IMR-90 (cell line): ENCODE data around the gene CSTB. TPM values are rescaled to one million over a fixed set of nuclear protein-coding genes. Genes with fewer than 3 reads are reported as not detected.

Source experiments
- ATAC-seq: fragments of 200-7000 bp; cut with Tn5 transposase; 2 replicates; pipeline ENCODE4 v1.9.1; 2020; ENCODE audit warnings: low read depth, mild to moderate bottlenecking, moderate library complexity
- BruUV-seq: library from RNA; stranded (reverse); fragments of 400-500 nt; replicated peaks from 2 replicates; lab custom pipeline; 2021; lab: Mats Ljungman, UMichigan
- CTCF ChIA-PET: fragments of 300-600 bp; formaldehyde crosslinking; extraction: SDS; loops from one replicate; lab custom pipeline; 2021; ENCODE audit warnings: antibody characterized with exemption; lab: Yijun Ruan, JAX
- POLR2A ChIA-PET: fragments of 300-600 bp; sonication (Branson Sonifier 250); formaldehyde crosslinking; loops from one replicate; lab custom pipeline; 2022; ENCODE audit warnings: antibody characterized with exemption; ENCODE audit not compliant: unreplicated experiment; lab: Charles Lee
- DNase-seq: peaks from one replicate; pipeline ENCODE4 v3.0.0; 2013
- H2AFZ ChIP-seq: replicated peaks from 2 replicates; pipeline ENCODE3; 2013; ENCODE audit warnings: low read length, mild to moderate bottlenecking; ENCODE audit not compliant: poor library complexity
- H2AK5ac ChIP-seq: 2 replicates; pipeline ENCODE4 v1.6.1; 2013; ENCODE audit warnings: low read depth, low read length, inconsistent platforms
- H2AK9ac ChIP-seq: replicated peaks from 2 replicates; pipeline ENCODE3; 2013; ENCODE audit warnings: mild to moderate bottlenecking, low read depth, low read length, moderate library complexity; ENCODE audit not compliant: poor library complexity
- H2BK120ac ChIP-seq: 2 replicates; pipeline ENCODE4 v1.6.1; 2013; ENCODE audit warnings: low read depth, low read length, inconsistent platforms
- H2BK15ac ChIP-seq: 3 replicates; pipeline ENCODE4 v1.6.1; 2013; ENCODE audit warnings: low read depth, low read length, inconsistent platforms
- H2BK20ac ChIP-seq: 2 replicates; pipeline ENCODE4 v1.6.1; 2013; ENCODE audit warnings: low read depth, mild to moderate bottlenecking, inconsistent platforms, low read length, moderate library complexity
- H2BK5ac ChIP-seq: 2 replicates; pipeline ENCODE4 v1.6.1; 2013; ENCODE audit warnings: mild to moderate bottlenecking, low read depth, low read length, inconsistent platforms; ENCODE audit not compliant: poor library complexity, severe bottlenecking
- H3K14ac ChIP-seq: replicated peaks from 2 replicates; pipeline ENCODE4 v1.6.1; 2013; ENCODE audit warnings: low read depth, low read length, inconsistent platforms
- H3K18ac ChIP-seq: 2 replicates; pipeline ENCODE4 v1.6.1; 2013; ENCODE audit warnings: low read depth, low read length, control low read depth
- H3K23ac ChIP-seq: 2 replicates; pipeline ENCODE4 v1.6.1; 2013; ENCODE audit warnings: low read depth, low read length, inconsistent platforms
- H3K27ac ChIP-seq: 2 replicates; pipeline ENCODE4 v1.5.1; 2013; ENCODE audit warnings: mild to moderate bottlenecking, control low read depth, low read length; ENCODE audit not compliant: insufficient read depth
- H3K27me3 ChIP-seq: 2 replicates; pipeline ENCODE4 v1.6.1; 2013; ENCODE audit warnings: low read length; ENCODE audit not compliant: control insufficient read depth, insufficient read depth
- H3K36me3 ChIP-seq: 2 replicates; pipeline ENCODE4 v1.6.1; 2013; ENCODE audit warnings: low read length, mixed read lengths; ENCODE audit not compliant: control insufficient read depth, insufficient read depth
- H3K4ac ChIP-seq: 2 replicates; pipeline ENCODE4 v1.6.1; 2013; ENCODE audit warnings: low read depth, low read length, inconsistent platforms
- H3K4me1 ChIP-seq: 2 replicates; pipeline ENCODE4 v1.6.1; 2013; ENCODE audit warnings: low read length, mixed read lengths; ENCODE audit not compliant: control insufficient read depth, insufficient read depth
- H3K4me2 ChIP-seq: 2 replicates; pipeline ENCODE4 v1.6.1; 2013; ENCODE audit warnings: low read depth, mild to moderate bottlenecking, control low read depth, low read length, moderate library complexity
- H3K4me3 ChIP-seq: 2 replicates; pipeline ENCODE4 v1.5.1; 2013; ENCODE audit warnings: low read depth, mild to moderate bottlenecking, control low read depth, low read length, moderate library complexity; ENCODE audit not compliant: insufficient read depth
- H3K56ac ChIP-seq: 2 replicates; pipeline ENCODE4 v1.6.1; 2013; ENCODE audit warnings: low read length, inconsistent platforms; ENCODE audit not compliant: insufficient read depth; ENCODE audit errors: extremely low read depth
- H3K79me1 ChIP-seq, 2 experiments: 2 replicates each; pipeline ENCODE4 v1.6.1; 2013; ENCODE audit warnings: low read length in 2 of 2, inconsistent platforms in 1 of 2, low read depth in 1 of 2
- H3K9ac ChIP-seq: 2 replicates; pipeline ENCODE4 v1.6.1; 2013; ENCODE audit warnings: low read depth, low read length, control low read depth
- H3K9me1 ChIP-seq: 2 replicates; pipeline ENCODE4 v1.6.1; 2013; ENCODE audit warnings: low read length, inconsistent platforms; ENCODE audit not compliant: insufficient read depth
- H3K9me3 ChIP-seq: 2 replicates; pipeline ENCODE4 v1.6.1; 2013; ENCODE audit warnings: low read length; ENCODE audit not compliant: control insufficient read depth, insufficient read depth
- H4K20me1 ChIP-seq: 2 replicates; pipeline ENCODE4 v1.6.1; 2013; ENCODE audit warnings: low read length, inconsistent platforms; ENCODE audit not compliant: insufficient read depth
- H4K5ac ChIP-seq: 2 replicates; pipeline ENCODE4 v1.6.1; 2013; ENCODE audit warnings: mild to moderate bottlenecking, low read depth, low read length, control low read depth
- H4K8ac ChIP-seq, 2 experiments: 2 replicates each; pipeline ENCODE4 v1.6.1; 2013; ENCODE audit warnings: low read depth in 2 of 2, low read length in 2 of 2, control low read depth in 1 of 2, inconsistent platforms in 1 of 2
- H4K91ac ChIP-seq: 2 replicates; pipeline ENCODE4 v1.6.1; 2013; ENCODE audit warnings: low read depth, low read length, inconsistent platforms; ENCODE audit not compliant: insufficient read depth
- MAFK ChIP-seq: IDR thresholded peaks from 2 replicates; pipeline ENCODE4 v1.6.1; 2012; ENCODE audit warnings: low read depth, low read length, improper control_type of control experiment
- WGBS, 2 experiments: methylation state at CpG; one replicate each; pipeline versions ENCODE4 v1.1.5 to v1.1.7; 2013; ENCODE audit warnings: missing lambda C conversion rate in 2 of 2; ENCODE audit not compliant: insufficient read length in 1 of 2; ENCODE audit errors: extremely low coverage in 2 of 2; 5-methylcytosine and 5-hydroxymethylcytosine counted together
- dilution Hi-C: fragments of 300-500 bp; cut with HindIII; formaldehyde crosslinking; loops from one replicate; pipeline ENCODE4 v1.14.3; 2018; ENCODE audit warnings: low sequenced_read_pairs; ENCODE audit not compliant: unreplicated experiment
- in situ Hi-C: fragments of 300-500 bp; cut with MboI; formaldehyde crosslinking; loops from 3 replicates; pipeline ENCODE4 v1.14.3; 2019; ENCODE audit warnings: low sequenced_read_pairs, inconsistent platforms, mixed read lengths
- intact Hi-C: fragments of 100-400 bp; cut with micrococcal nuclease; formaldehyde crosslinking; loops from 2 replicates; pipeline ENCODE4 v1.10.0; 2022
- polyA plus RNA-seq, 3 experiments: library from polyadenylated mRNA; depleted of rRNA; stranded (reverse); fragments of >200 nt; gene quantifications; 2 replicates each; pipeline ENCODE4 v1.2.3, GENCODE V29; 2012; ENCODE audit warnings: low replicate concordance in 1 of 3
- total RNA-seq: library from RNA; depleted of rRNA; stranded (reverse); fragments of >200 nt; gene quantifications from 2 replicates; pipeline ENCODE4 v1.2.3, GENCODE V29; 2012

CSTB gene
- total and polyA plus RNA-seq, 2 of the 4 experiments (the other 2 are of a cell fraction): 6.1 to 71.7 TPM

DNA sequence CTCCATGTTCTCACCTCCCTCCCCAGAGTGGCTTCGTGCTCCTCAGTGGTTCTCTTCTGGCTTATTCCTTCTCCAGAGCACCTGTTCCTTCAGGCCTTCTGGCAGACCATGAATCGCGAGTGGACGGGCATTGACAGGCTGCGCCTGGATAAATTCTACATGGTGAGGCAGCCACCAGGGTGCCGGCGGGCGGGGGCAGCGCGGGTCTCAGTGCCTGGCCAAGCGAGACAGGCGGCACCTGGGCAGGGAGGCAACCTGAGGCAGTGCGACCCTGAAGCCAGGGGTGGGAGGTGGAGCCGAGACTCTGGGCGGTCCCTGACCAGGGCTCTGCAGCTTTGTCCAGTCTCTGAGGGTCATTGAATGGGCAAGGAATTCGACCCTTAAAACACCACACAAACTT, 17.1 kb upstream of the CSTB start:
- Histone ChIP-seq H4K91ac (no peak overlapping the region), H2BK5ac (no peak overlapping the region), H3K18ac (no peak overlapping the region), H3K79me1 (peaks cover 30 to 57% of the 10 kb centered on the region in 2 experiments), H4K8ac (no peak overlapping the region), H3K27me3 (no peaks in the 10 kb centered on the region), H4K20me1 (peaks cover 15% of the 10 kb centered on the region), H3K56ac (no peak overlapping the region), H3K9ac (no peak overlapping the region), H4K5ac (no peak overlapping the region), H2BK120ac (no peak overlapping the region), H2BK15ac (no peak overlapping the region), H3K4ac (no peak overlapping the region), H3K4me1 (peaks cover 4% of the 10 kb centered on the region), H3K14ac (no peak overlapping the region), H3K27ac (no peak overlapping the region), H2BK20ac (no peak overlapping the region), H3K23ac (no peak overlapping the region), H3K4me2 (no peak overlapping the region), H3K9me3 (no peaks in the 10 kb centered on the region), H3K36me3 (peaks cover 63% of the 10 kb centered on the region), H3K4me3 (no peak overlapping the region), H2AK9ac (no peak overlapping the region), H2AK5ac (no peak overlapping the region), H2AFZ (no peak overlapping the region), H3K9me1 (peaks cover 9% of the 10 kb centered on the region; the same call in 1 of the 2 replicates)
- POLR2A ChIA-PET: no interaction called here
- TF ChIP-seq MAFK: no peak
- intact Hi-C loops: no loop called here
- no peak for DNase-seq
- dilution Hi-C loops: no loop called here
- CTCF ChIA-PET: no interaction called here
- no peak for ATAC-seq
- BruUV-seq: no TSS peak
- WGBS, 2 experiments: 100% methylated on average over 1 of the region's 16 CpGs; no CpG with 5 or more reads in 1 of the 2 experiments
- in situ Hi-C loops: no loop called here
